C4-2B (cell line): ENCODE measurements around the gene MIEN1.

Experiments used
- H3K27ac ChIP-seq: fragments of 450-650 bp; 2 replicates; pipeline ENCODE4 v1.5.1; 2017
- CTCF ChIP-seq: fragments of 450-650 bp; conservative IDR thresholded peaks from 2 replicates; pipeline ENCODE4 v1.5.1; 2017; ENCODE audit warnings: mild to moderate bottlenecking
- ZFX ChIP-seq: fragments of 450-650 bp; IDR thresholded peaks from 2 replicates; pipeline ENCODE4 v1.6.1; 2017

MIEN1 gene

GRCh38 chr17:39730095-39730921 is at the start of gene MIEN1:
Gene MIEN1, minus strand, starts transcription at chr17:39730532. Its CDS starts 37 bp downstream, at chr17:39730495.
- TF ChIP-seq ZFX (peak; percentile 31; the same call in 1 of the 2 replicates), CTCF (peak; percentile 98)
- peak within 1 kb of the TSS; percentile 91 for H3K27ac ChIP-seq

DNA sequence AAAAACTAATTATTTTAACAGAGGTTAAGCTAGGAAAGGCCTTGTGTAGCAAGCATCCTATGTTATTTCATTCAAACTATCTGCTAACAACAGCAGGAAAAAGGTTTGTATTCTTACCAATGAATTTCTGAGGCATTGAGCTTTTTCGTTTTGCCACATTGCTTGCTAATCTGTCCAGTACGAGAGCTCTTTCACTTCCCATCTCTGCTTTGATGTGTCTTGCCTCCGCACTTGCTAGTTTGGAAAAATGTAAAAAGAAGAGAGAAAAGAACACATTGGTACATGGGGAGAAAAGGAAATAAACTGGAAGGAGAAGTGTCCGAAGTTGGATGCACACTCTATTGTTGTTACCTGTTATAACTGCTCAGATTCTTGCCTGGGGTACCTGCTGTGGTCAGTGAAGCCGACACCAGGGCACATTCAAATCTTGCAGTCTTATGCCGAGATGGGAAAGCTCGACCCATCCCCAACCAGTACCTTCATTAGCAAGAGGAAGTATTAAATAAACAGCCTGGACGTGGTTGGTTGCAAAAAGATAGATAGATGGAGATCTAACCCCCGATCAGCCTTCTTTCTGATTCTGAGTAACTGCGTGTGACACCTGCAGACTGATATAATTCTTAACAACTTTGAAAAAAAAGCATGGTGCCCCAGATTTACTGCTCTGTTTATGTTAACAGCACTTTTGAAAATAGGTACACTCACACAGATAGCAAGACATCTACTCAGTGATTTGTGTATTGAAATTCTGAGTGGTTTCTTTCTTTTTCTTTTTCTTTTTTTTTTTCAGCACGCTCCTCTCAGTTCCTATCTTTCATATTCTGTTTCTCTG is 47.4 kb upstream of the MIEN1 start:
- no peak overlapping the region for H3K27ac ChIP-seq
- no peak for TF ChIP-seq ZFX
- no peak for TF ChIP-seq CTCF

- no peak overlapping the region for H3K27ac ChIP-seq
- no peak for TF ChIP-seq ZFX
- TF ChIP-seq CTCF = no peak
These were observed 45.9 kb upstream of the MIEN1 start for GRCh38 chr17:39776252-39776651.

DNA sequence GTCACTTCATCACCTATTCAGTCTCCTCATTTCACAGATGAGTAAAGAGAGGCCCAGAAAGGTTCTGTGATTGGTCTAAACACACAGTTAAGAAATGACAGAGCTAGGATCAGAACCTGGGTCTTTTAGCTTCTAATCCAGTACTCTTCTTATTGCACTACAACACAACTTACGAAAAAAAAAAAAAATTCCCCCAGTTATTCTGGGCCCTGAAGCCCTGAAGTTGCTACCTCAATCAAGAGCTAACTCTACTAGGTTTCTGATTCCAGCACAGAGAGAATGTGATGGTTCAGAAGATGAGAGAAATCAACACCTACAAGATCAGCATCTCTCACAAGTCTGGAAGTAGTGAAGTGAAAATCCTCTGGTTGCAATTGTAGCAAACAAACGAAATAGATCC is 44.7 kb upstream of the MIEN1 start:
- no peak overlapping the region for H3K27ac ChIP-seq
- TF ChIP-seq CTCF (no peak), ZFX (no peak)

DNA sequence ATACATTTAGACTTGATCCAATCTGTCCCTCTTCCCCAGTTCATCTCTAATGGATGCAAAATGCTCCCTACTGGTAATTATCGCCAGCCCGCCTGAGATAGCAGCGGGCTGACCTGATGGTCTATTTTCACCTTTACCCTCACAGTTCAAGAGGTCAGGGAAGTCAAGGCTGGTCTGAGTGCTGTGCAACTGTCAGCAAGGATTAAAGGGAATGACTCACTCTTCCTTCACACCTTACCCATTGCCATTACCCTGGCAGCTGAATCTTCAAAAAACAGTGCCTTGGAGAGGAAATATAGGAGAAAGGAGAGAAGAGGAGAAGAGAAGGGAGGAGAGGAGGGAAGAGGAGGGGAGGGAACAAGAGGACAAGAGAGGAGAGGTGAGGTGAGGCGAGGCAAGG is 43.7 kb upstream of the MIEN1 start:
- H3K27ac ChIP-seq = no peak overlapping the region
- no peak for TF ChIP-seq CTCF
- TF ChIP-seq ZFX = no peak

DNA sequence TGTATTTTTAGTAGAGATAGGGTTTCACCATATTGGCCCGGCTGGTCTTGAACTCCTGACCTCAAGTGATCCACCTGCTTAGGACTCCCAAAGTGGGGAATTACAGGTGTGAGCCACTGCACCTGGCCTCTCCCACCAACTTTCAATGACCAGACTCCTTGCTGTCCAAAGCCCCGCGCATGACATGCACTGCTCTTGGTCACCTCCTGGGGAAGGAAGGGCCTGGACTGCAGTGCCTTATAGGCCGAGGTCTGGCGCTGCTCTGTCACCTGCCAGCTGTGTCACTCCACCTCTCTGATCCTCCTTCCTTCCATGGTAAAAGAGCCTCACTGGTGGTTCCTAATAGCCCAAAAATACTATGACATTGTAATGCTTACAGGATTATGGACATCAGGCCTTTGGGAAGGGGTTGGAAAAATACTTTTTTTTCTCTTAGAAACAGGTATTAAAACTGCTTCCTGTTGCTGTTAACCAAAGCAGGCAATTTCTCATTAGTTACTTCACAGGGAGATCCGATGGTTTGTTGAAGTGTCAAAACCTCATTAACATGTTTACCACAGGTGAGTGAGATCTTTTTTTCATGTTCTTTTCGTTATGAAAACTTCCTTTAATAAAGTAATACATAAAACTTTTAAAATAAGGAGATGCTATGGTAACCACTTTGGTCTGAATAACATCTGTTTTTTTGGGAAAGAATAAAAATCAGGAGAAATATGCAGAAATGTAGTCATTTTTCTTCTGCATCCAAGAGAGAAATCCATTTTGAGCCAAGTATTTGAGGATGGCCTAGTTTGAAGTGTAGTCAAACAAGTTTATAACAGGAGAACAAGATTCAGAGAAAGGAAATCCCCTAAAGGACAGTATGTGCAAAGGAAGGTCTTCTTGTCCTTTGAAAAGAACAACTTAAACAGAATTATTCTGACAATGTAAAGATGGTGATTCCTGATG is 42.9 kb upstream of the MIEN1 start:
- TF ChIP-seq ZFX (no peak), CTCF (no peak)
- H3K27ac ChIP-seq = no peak overlapping the region
